Measurements from ENCODE around the gene SYK.
A peak's percentile ranks its signal among the peaks of the same experiment; 100 is the strongest.

SYK gene

GRCh38 chr9:90808398-90808797 is 6.8 kb downstream of the SYK start:
- Histone ChIP-seq H3K9ac (ENCODE audit: low read depth, low read length, poor library complexity, severe bottlenecking) (peak overlapping the region; percentile 92), H3K79me2 (ENCODE audit: insufficient read depth, low read length) (peaks cover 100% of the 10 kb centered on the region), H3F3A (ENCODE audit: low read depth) (no peaks in the 10 kb centered on the region), H3K27me3 (ENCODE audit: insufficient read depth, low read length, poor library complexity, severe bottlenecking) (no peaks in the 10 kb centered on the region), H3K9me2 (replicated peaks; ENCODE audit: low read depth, low read length) (no peaks in the 10 kb centered on the region), H3K4me2 (ENCODE audit: low read depth, low read length, poor library complexity, severe bottlenecking) (peak overlapping the region; percentile 71), H2AFZ (ENCODE audit: low read length) (no peak overlapping the region), H4K20me1 (ENCODE audit: insufficient read depth, low read length, poor library complexity, severe bottlenecking) (no peaks in the 10 kb centered on the region), H3K4me1 (ENCODE audit: insufficient read depth, low read length, poor library complexity, severe bottlenecking) (peaks cover 93% of the 10 kb centered on the region), H3K9me3 (ENCODE audit: insufficient read depth, low read depth, low read length) (no peaks in the 10 kb centered on the region), H3K4me3 (ENCODE audit: low read length, poor library complexity, severe bottlenecking) (peak overlapping the region; percentile 81), H3K36me3 (ENCODE audit: insufficient read depth, low read length) (no peaks in the 10 kb centered on the region)
- TF ChIP-seq EZH2phosphoT487 (IDR thresholded peaks at IDR 0.05; ENCODE audit: borderline replicate concordance) (no peak), CTCF (conservative IDR thresholded peaks at IDR 0.05; ENCODE audit: low read length) (no peak)

GRCh38 chr9:90808890-90809685 is 7.5 kb downstream of the SYK start:
- Histone ChIP-seq H3K9me3 (ENCODE audit: insufficient read depth, low read depth, low read length) (no peaks in the 10 kb centered on the region), H4K20me1 (ENCODE audit: insufficient read depth, low read length, poor library complexity, severe bottlenecking) (no peaks in the 10 kb centered on the region), H3K4me1 (ENCODE audit: insufficient read depth, low read length, poor library complexity, severe bottlenecking) (peaks cover 93% of the 10 kb centered on the region), H3K9ac (ENCODE audit: low read depth, low read length, poor library complexity, severe bottlenecking) (peak overlapping the region; percentile 92), H3K79me2 (ENCODE audit: insufficient read depth, low read length) (peaks cover 100% of the 10 kb centered on the region), H3F3A (ENCODE audit: low read depth) (no peaks in the 10 kb centered on the region), H3K4me3 (ENCODE audit: low read length, poor library complexity, severe bottlenecking) (peak overlapping the region; percentile 81), H3K36me3 (ENCODE audit: insufficient read depth, low read length) (no peaks in the 10 kb centered on the region), H3K27me3 (ENCODE audit: insufficient read depth, low read length, poor library complexity, severe bottlenecking) (no peaks in the 10 kb centered on the region), H3K4me2 (ENCODE audit: low read depth, low read length, poor library complexity, severe bottlenecking) (peak overlapping the region; percentile 71), H2AFZ (ENCODE audit: low read length) (no peak overlapping the region), H3K9me2 (replicated peaks; ENCODE audit: low read depth, low read length) (no peaks in the 10 kb centered on the region)
- no peak for TF ChIP-seq EZH2phosphoT487 (IDR thresholded peaks at IDR 0.05; ENCODE audit: borderline replicate concordance)
- TF ChIP-seq CTCF (conservative IDR thresholded peaks at IDR 0.05; ENCODE audit: low read length), result no peak

- Histone ChIP-seq H3K9me3 (ENCODE audit: insufficient read depth, low read depth, low read length) (no peaks in the 10 kb centered on the region), H3K36me3 (ENCODE audit: insufficient read depth, low read length) (no peaks in the 10 kb centered on the region), H3K9ac (ENCODE audit: low read depth, low read length, poor library complexity, severe bottlenecking) (peak overlapping the region; percentile 92), H3K4me3 (ENCODE audit: low read length, poor library complexity, severe bottlenecking) (peak overlapping the region; percentile 81), H3K9me2 (replicated peaks; ENCODE audit: low read depth, low read length) (no peaks in the 10 kb centered on the region), H4K20me1 (ENCODE audit: insufficient read depth, low read length, poor library complexity, severe bottlenecking) (no peaks in the 10 kb centered on the region), H2AFZ (ENCODE audit: low read length) (no peak overlapping the region), H3F3A (ENCODE audit: low read depth) (peaks cover 8% of the 10 kb centered on the region), H3K4me1 (ENCODE audit: insufficient read depth, low read length, poor library complexity, severe bottlenecking) (peaks cover 93% of the 10 kb centered on the region), H3K27me3 (ENCODE audit: insufficient read depth, low read length, poor library complexity, severe bottlenecking) (no peaks in the 10 kb centered on the region), H3K4me2 (ENCODE audit: low read depth, low read length, poor library complexity, severe bottlenecking) (peak overlapping the region; percentile 71), H3K79me2 (ENCODE audit: insufficient read depth, low read length) (peaks cover 95% of the 10 kb centered on the region)
- TF ChIP-seq CTCF (conservative IDR thresholded peaks at IDR 0.05; ENCODE audit: low read length) (no peak), EZH2phosphoT487 (IDR thresholded peaks at IDR 0.05; ENCODE audit: borderline replicate concordance) (no peak)
Observed at GRCh38 chr9:90810691-90811090, 9.1 kb downstream of the SYK start.
